ENCODE data around the gene FARP1. TPM values are rescaled to one million over a fixed set of nuclear protein-coding genes. Genes with fewer than 3 reads are reported as not detected.

The FARP1 gene
- total RNA-seq, 1 donor from 2014 or later, result 14.9 TPM

- no peak for DNase-seq (ENCODE audit: low read depth in 2 of 2)
Observed at GRCh38 chr13:98415326-98416070, 272.6 kb downstream of the FARP1 start.

DNA sequence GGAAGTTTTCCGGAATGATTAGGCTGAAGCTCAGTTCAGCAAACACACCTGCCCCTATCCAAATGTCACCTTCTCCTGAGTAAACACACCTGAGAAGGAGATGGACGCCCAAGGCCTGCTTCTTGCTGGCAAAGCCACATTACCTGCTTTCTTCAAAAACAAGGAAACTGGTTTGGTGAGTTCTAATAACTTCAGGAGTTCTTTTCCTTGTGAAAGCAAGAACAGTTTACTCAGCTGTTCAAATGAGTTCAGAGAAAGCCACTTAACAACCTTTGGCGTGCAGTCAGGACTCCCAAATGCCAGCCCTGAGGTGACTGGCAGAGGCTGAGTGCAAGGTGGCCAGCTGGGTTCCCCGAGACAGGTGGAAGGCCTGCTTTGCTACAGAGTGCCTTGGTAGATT lies 273.5 kb downstream of the FARP1 start:
- no peak for DNase-seq (ENCODE audit: low read depth in 2 of 2)

- DNase-seq (ENCODE audit: low read depth in 2 of 2), result no peak
Observed at GRCh38 chr13:98419786-98420553, 277.1 kb downstream of the FARP1 start.

- DNase-seq (ENCODE audit: low read depth in 2 of 2), result no peak
Observed at GRCh38 chr13:98420554-98421175, 277.8 kb downstream of the FARP1 start.

DNA sequence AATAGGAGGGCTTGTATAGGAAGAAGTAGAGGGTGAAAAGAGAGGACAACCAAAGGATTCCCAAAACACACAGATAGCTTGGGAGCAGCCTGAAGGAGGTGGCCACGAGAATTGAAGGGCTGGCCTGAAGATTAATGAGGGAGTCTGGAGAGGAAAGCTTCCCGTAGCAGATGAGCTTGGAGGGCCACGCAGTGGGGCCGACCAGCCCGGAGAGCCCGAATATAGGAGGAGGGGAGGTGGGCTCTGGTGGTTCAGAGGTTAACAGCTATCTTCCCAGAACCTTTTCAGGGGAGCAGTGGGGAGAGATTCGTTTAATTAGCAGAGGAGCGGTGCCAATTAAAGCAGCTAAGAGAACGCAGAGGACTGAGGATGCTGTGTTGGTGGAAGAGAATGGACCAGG lies 279.2 kb downstream of the FARP1 start:
- no peak for DNase-seq (ENCODE audit: low read depth in 2 of 2)

- no peak for DNase-seq (ENCODE audit: low read depth in 2 of 2)
Observed at GRCh38 chr13:98423417-98423816, 280.5 kb downstream of the FARP1 start.

DNA sequence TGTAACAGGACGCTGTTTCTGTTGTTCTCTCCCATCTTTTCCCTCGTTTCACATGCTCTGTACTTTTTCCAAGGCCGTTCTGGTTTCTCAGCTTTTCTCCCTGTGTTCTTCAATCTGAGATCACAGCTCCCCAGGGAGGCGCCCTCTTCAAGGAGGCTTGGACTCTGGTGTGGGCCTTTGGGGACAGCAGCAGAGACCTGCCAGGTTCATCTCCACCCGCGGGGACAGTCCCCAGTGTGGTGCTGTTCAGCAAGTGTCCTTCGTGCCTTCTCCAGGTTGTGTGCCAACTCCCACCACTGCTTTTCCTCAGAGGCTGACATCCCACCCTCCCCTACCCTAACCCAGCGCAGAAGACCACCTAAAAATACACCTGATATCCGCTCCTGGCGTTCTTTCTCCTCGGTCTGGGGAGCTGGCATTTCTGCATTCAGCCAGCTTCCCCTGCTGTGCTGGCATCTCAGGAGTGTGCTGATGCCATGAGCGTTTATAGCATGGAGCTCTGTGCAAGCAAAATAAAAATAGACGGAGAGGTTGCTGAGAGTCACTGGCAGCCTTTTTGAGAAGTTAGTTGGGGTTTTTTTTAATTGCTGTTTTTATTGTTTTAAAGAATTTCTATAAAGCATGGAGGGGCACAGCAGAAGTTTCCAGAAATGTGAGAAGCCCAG lies 284.6 kb downstream of the FARP1 start:
- DNase-seq (ENCODE audit: low read depth in 2 of 2), result no peak

- no peak for DNase-seq (ENCODE audit: low read depth in 2 of 2)
Observed at GRCh38 chr13:98428256-98428966, 285.5 kb downstream of the FARP1 start.

- DNase-seq (ENCODE audit: low read depth in 2 of 2), result no peak
Observed at GRCh38 chr13:98429081-98429480, 286.2 kb downstream of the FARP1 start.

DNA sequence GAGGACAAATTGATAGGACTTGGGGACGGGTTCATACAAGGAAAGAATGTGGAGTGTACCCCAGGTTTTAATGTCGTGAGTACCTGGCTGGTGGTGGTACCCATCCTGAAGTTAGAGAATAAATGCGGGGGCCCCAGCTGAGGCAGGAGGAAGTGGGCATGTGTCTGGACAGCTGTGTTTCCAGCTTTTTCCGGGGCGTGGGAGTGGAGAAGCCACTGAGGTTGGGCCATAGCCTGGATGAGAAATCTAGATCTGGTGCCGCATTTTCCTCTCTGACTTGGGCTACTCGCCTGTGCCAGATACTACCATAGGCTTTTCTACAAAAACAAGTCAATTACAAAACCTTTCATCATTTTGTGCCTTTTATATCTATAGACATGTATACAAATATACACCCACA lies 286.6 kb downstream of the FARP1 start:
- DNase-seq (ENCODE audit: low read depth in 2 of 2), result no peak

GRCh38 chr13:98429977-98430736 lies 287.3 kb downstream of the FARP1 start:
- no peak for DNase-seq (ENCODE audit: low read depth in 2 of 2)

DNA sequence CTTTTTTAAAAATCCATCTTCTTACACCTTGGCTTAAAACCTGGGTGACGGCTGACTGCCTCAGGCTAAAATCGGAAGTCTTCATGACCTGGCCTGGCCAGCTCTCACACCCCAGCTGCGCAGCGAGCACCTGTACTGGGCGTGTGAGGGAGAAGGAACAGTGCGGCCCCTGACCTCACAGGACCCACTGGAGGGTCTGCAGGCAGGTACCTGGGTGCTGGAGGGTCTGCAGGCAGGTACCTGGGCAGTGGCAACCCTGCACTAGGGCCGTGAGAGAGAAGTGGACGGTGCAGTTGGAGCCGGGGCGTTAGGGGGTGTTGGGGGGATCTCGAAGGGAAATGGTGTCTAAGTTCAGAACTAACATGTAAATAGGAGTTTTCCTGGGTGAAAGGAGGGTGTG lies 289.7 kb downstream of the FARP1 start:
- DNase-seq (ENCODE audit: low read depth in 2 of 2), result no peak

- no peak for DNase-seq (ENCODE audit: low read depth in 2 of 2)
Observed at GRCh38 chr13:98433654-98434053, 290.8 kb downstream of the FARP1 start.

GRCh38 chr13:98434060-98434459 lies 291.2 kb downstream of the FARP1 start:
- no peak for DNase-seq (ENCODE audit: low read depth in 2 of 2)

GRCh38 chr13:98435376-98435775 lies 292.5 kb downstream of the FARP1 start:
- no peak for DNase-seq (ENCODE audit: low read depth in 2 of 2)

DNA sequence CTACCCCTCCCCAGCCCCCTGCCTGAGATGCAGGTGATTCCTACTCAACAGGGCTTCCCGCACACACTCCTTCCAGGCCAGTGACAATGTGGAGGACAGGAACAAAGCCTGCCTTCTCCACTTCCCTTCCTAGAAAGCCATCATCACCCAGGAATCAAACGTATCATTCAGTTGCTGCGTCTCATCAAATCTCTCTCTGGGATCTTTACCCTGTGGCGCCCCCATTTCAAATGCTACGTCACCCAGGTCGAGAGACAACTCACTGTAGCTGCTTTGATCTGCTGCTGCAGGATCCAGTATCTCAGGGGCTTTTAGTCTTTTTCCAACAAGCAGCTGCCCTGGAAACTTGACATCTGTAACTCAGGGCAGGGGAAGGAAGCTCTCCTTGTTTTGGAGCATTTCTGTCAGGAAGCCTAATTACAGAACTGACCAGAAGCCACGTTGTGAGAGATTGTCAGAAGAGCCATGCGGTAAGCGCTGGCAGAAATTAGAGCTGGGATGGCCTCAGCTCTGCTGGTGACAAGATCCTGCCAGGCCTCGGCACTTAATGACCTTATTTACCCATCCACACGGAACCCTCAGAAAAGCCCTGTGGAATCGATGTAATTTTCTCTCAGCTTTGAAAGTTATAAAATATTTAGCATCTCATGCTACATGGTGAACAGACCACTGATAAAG lies 293.5 kb downstream of the FARP1 start:
- no peak for DNase-seq (ENCODE audit: low read depth in 2 of 2)

DNA sequence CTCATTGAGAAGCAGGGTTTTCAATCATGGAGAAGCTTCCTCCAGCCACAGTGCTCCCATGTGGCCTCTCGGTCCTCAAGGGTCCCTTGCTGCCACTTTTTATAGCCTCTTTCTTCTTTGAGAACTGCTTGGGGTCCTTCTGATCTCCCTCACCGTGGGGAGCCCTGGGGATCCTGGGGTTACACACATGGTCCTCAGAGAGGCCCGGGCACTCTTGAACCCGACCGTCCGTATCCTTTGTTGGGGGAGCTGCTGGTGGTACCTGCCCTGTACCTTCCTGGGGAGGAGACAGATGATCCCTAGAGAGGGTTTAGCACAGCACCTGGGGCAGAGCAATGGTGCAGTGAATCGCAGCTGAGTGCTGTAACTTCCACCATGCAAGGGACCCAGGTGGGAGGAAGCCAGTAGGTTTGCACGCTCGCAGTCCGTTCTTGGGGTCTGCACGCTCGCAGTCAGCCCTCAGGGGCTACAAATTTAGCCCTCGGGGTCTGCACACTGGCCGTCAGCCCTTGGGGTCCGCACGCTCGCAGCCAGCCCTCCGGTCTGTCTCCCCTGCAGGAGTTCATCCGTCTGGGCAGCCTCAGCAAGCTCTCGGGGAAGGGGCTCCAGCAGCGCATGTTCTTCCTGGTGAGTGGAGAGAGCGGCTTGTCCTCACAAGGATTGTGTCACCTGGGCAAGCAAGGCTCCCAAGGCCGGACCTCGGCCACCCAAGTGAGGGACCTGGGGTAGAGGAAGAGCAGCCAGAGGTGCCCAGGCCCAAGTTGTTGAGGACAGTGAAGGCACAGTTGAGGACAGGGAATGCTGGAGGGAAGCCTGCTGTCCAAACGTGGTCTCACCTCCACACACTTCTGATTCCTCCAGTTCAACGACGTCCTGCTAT lies 295.6 kb downstream of the FARP1 start:
- no peak for DNase-seq (ENCODE audit: low read depth in 2 of 2)

GRCh38 chr13:98439126-98439828 lies 296.4 kb downstream of the FARP1 start:
- DNase-seq (ENCODE audit: low read depth in 2 of 2), result no peak
